DOHH2 (cell line): Measurements from ENCODE around the gene FAM20C.

Source experiments
- H3F3A ChIP-seq: fragments of 200-600 bp; sonication (generic), shearing (Covaris generic); 2 replicates; pipeline ENCODE4 v1.6.0; 2016; ENCODE audit warnings: antibody characterized with exemption, mild to moderate bottlenecking; ENCODE audit not compliant: control insufficient read depth, insufficient read depth
- H3K27ac ChIP-seq: fragments of 200-600 bp; sonication (generic); 2 replicates; pipeline ENCODE4 v1.5.1; 2014; ENCODE audit warnings: low read depth, mild to moderate bottlenecking, low read length, moderate library complexity
- H3K27me3 ChIP-seq: fragments of 200-600 bp; sonication (generic); 2 replicates; pipeline ENCODE4 v1.6.1; 2014; ENCODE audit warnings: mild to moderate bottlenecking, low read length, mixed read lengths; ENCODE audit not compliant: control insufficient read depth
- H3K36me3 ChIP-seq: fragments of 200-600 bp; sonication (generic); 2 replicates; pipeline ENCODE4 v1.6.1; 2014; ENCODE audit warnings: mild to moderate bottlenecking, low read length, moderate library complexity, mixed read lengths; ENCODE audit not compliant: control insufficient read depth
- H3K4me1 ChIP-seq: fragments of 200-600 bp; sonication (generic); 2 replicates; pipeline ENCODE4 v1.6.1; 2014; ENCODE audit warnings: mild to moderate bottlenecking, low read length, mixed read lengths; ENCODE audit not compliant: control insufficient read depth
- H3K4me2 ChIP-seq: fragments of 200-600 bp; sonication (generic); 2 replicates; pipeline ENCODE4 v1.6.0; 2014; ENCODE audit warnings: mild to moderate bottlenecking, low read length, moderate library complexity
- H3K4me3 ChIP-seq: fragments of 200-600 bp; sonication (generic); 2 replicates; pipeline ENCODE4 v1.5.1; 2014; ENCODE audit warnings: mild to moderate bottlenecking, low read length, mixed read lengths
- H3K79me2 ChIP-seq: fragments of 200-600 bp; sonication (generic); 2 replicates; pipeline ENCODE4 v1.6.1; 2014; ENCODE audit warnings: mild to moderate bottlenecking, low read length, mixed read lengths; ENCODE audit not compliant: control insufficient read depth
- H3K9me2 ChIP-seq: fragments of 200-600 bp; sonication (generic); replicated peaks from 2 replicates; pipeline ENCODE4 v1.6.1; 2014; ENCODE audit warnings: mild to moderate bottlenecking, low read length, mixed read lengths; ENCODE audit not compliant: control insufficient read depth
- H3K9me3 ChIP-seq: fragments of 200-600 bp; sonication (generic); 2 replicates; pipeline ENCODE4 v1.6.1; 2014; ENCODE audit warnings: antibody characterized with exemption, low read length, mixed read lengths; ENCODE audit not compliant: control insufficient read depth, insufficient read depth
- H4K20me1 ChIP-seq: fragments of 200-600 bp; sonication (generic); 2 replicates; pipeline ENCODE4 v1.6.0; 2014; ENCODE audit warnings: low read depth, mild to moderate bottlenecking, antibody characterized with exemption, low read length, moderate library complexity; ENCODE audit not compliant: control insufficient read depth, insufficient read depth
- EZH2phosphoT487 ChIP-seq: fragments of 200-600 bp; sonication (generic); IDR thresholded peaks from 2 replicates; pipeline ENCODE4 v1.6.1; 2017; ENCODE audit warnings: borderline replicate concordance, mild to moderate bottlenecking, antibody characterized with exemption, low read length, moderate library complexity, mixed read lengths
- TF ChIP-seq, protein P1 (sequence below): fragments of 200-600 bp; sonication (generic); IDR thresholded peaks from one replicate; pipeline ENCODE4 v1.5.1; 2014; ENCODE audit warnings: antibody characterized with exemption, mild to moderate bottlenecking, low read depth, low read length; ENCODE audit not compliant: poor library complexity, severe bottlenecking

Gene FAM20C

DNA sequence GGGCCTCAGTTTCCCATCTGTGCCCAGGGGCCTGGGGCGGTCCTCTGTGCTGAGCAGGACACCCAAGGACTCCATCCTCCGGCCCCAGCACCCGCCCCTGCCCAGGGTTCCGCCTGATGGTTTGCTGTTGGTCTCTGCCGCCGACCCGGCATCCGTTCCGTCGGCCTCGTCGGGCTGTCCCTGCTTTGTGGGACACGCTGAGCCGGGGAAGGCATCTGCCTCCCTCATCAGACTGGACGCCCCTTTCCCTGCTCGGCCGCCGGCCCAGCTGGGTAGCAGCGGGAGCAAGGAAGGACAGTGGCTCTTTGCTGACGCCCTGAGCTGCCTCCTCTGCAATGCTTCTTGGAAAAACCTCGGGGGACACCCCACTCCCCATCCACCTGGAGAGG, 39.5 kb downstream of the FAM20C start:
- Histone ChIP-seq H3F3A (no peaks in the 10 kb centered on the region), H3K4me1 (no peaks in the 10 kb centered on the region), H4K20me1 (no peaks in the 10 kb centered on the region), H3K9me3 (peaks cover 86% of the 10 kb centered on the region; the same call in 1 of the 2 replicates), H3K9me2 (no peaks in the 10 kb centered on the region), H3K27me3 (no peaks in the 10 kb centered on the region), H3K36me3 (no peaks in the 10 kb centered on the region), H3K79me2 (no peaks in the 10 kb centered on the region), H3K4me3 (no peak overlapping the region), H3K27ac (no peak overlapping the region), H3K4me2 (no peak overlapping the region)
- no peak for TF ChIP-seq EZH2phosphoT487
- TF ChIP-seq, protein P1, sequence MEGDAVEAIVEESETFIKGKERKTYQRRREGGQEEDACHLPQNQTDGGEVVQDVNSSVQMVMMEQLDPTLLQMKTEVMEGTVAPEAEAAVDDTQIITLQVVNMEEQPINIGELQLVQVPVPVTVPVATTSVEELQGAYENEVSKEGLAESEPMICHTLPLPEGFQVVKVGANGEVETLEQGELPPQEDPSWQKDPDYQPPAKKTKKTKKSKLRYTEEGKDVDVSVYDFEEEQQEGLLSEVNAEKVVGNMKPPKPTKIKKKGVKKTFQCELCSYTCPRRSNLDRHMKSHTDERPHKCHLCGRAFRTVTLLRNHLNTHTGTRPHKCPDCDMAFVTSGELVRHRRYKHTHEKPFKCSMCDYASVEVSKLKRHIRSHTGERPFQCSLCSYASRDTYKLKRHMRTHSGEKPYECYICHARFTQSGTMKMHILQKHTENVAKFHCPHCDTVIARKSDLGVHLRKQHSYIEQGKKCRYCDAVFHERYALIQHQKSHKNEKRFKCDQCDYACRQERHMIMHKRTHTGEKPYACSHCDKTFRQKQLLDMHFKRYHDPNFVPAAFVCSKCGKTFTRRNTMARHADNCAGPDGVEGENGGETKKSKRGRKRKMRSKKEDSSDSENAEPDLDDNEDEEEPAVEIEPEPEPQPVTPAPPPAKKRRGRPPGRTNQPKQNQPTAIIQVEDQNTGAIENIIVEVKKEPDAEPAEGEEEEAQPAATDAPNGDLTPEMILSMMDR: no peak

GRCh38 chr7:232410-233248, 40.3 kb downstream of the FAM20C start:
- H3K27me3 ChIP-seq: no peaks in the 10 kb centered on the region
- no peaks in the 10 kb centered on the region for H3K9me2 ChIP-seq
- no peak overlapping the region for H3K4me2 ChIP-seq

GRCh38 chr7:233249-234035, 41.1 kb downstream of the FAM20C start:
- H3K9me2 ChIP-seq: no peaks in the 10 kb centered on the region
- H3K4me1 ChIP-seq: no peaks in the 10 kb centered on the region
- H3K36me3 ChIP-seq: no peaks in the 10 kb centered on the region
- no peaks in the 10 kb centered on the region for H3K27me3 ChIP-seq
- no peak overlapping the region for H3K4me2 ChIP-seq
- peaks cover 85% of the 10 kb centered on the region; the same call in 1 of the 2 replicates for H3K9me3 ChIP-seq
- no peaks in the 10 kb centered on the region for H4K20me1 ChIP-seq
- H3K4me3 ChIP-seq: no peak overlapping the region
- no peaks in the 10 kb centered on the region for H3K79me2 ChIP-seq
- no peaks in the 10 kb centered on the region for H3F3A ChIP-seq
- H3K27ac ChIP-seq: no peak overlapping the region
- TF ChIP-seq EZH2phosphoT487: no peak
- TF ChIP-seq, protein P1: no peak

More at GRCh38 chr7:232410-233248, 40.3 kb downstream of the FAM20C start:
- Histone ChIP-seq H3K79me2 (no peaks in the 10 kb centered on the region), H3K4me3 (no peak overlapping the region), H3K27ac (no peak overlapping the region), H3F3A (no peaks in the 10 kb centered on the region), H3K9me3 (peaks cover 89% of the 10 kb centered on the region; the same call in 1 of the 2 replicates), H3K4me1 (no peaks in the 10 kb centered on the region), H4K20me1 (no peaks in the 10 kb centered on the region), H3K36me3 (no peaks in the 10 kb centered on the region)
- TF ChIP-seq EZH2phosphoT487: no peak
- TF ChIP-seq, protein P1: no peak
